Sigmoid colon (tissue), 4 donors: ENCODE results near the gene INTS3.

Experiments
- CTCF ChIP-seq, 4 experiments: fragments of 450-650 bp in 3 of 4; fragments of 200-600 bp in 1 of 4; IDR thresholded peaks; one replicate each; pipeline ENCODE4 v1.5.1; 2016 to 2019; ENCODE audit warnings: antibody characterized with exemption in 4 of 4, mild to moderate bottlenecking in 3 of 4, moderate library complexity in 2 of 4
- EP300 ChIP-seq, 4 donors: sonication (generic); formaldehyde crosslinking; IDR thresholded peaks; one replicate each; pipeline ENCODE4 v1.6.1; 2017; ENCODE audit warnings: antibody characterized with exemption in 4 of 4
- POLR2A ChIP-seq, 2 donors: fragments of 450-650 bp; IDR thresholded peaks; one replicate each; pipeline ENCODE4 v1.6.1; 2016; ENCODE audit warnings: antibody characterized with exemption in 2 of 2, mild to moderate bottlenecking in 2 of 2, moderate library complexity in 2 of 2

- TF ChIP-seq CTCF (IDR thresholded peaks at IDR 0.05) (no peak), POLR2A (IDR thresholded peaks at IDR 0.05) (no peak), EP300 (IDR thresholded peaks at IDR 0.05) (no peak)
Measured at GRCh38 chr1:153818876-153819275, 91.0 kb downstream of the INTS3 start.
